Measurements from ENCODE around the gene PACS2.

PACS2 gene

GRCh38 chr14:105311838-105312237, 2.7 kb upstream of the PACS2 start:
- Histone ChIP-seq H3K27ac (peak overlapping the region; percentile 75), H4K20me1 (peaks cover 17% of the 10 kb centered on the region), H3K4me1 (peaks cover 43% of the 10 kb centered on the region), H3K4me3 (no peak overlapping the region), H3K36me3 (peaks cover 6% of the 10 kb centered on the region; the same call in 1 of the 2 replicates), H3K4me2 (peak overlapping the region; percentile 97; the same call in 1 of the 2 replicates), H3K27me3 (no peaks in the 10 kb centered on the region), H3K9ac (no peak overlapping the region), H3K9me3 (no peaks in the 10 kb centered on the region)
- TF ChIP-seq Cebpa-rat (IDR thresholded peaks at IDR 0.05), result no peak

- Histone ChIP-seq H4K20me1 (peaks cover 29% of the 10 kb centered on the region), H3K4me2 (peak overlapping the region; percentile 97), H3K27ac (peak overlapping the region; percentile 75), H3K4me1 (peaks cover 54% of the 10 kb centered on the region), H3K36me3 (no peaks in the 10 kb centered on the region), H3K4me3 (no peak overlapping the region), H3K9me3 (no peaks in the 10 kb centered on the region), H3K9ac (peak overlapping the region; percentile 76), H3K27me3 (no peaks in the 10 kb centered on the region)
- no peak for TF ChIP-seq Cebpa-rat (IDR thresholded peaks at IDR 0.05)
Measured at GRCh38 chr14:105312973-105313372, 1.6 kb upstream of the PACS2 start.

- Histone ChIP-seq H3K4me2 (peak overlapping the region; percentile 97), H3K9ac (peak overlapping the region; percentile 76), H3K36me3 (no peaks in the 10 kb centered on the region), H3K4me3 (peak overlapping the region; percentile 86), H3K27ac (peak overlapping the region; percentile 75), H3K4me1 (peaks cover 58% of the 10 kb centered on the region), H4K20me1 (peaks cover 34% of the 10 kb centered on the region), H3K27me3 (no peaks in the 10 kb centered on the region), H3K9me3 (no peaks in the 10 kb centered on the region)
- no peak for TF ChIP-seq Cebpa-rat (IDR thresholded peaks at IDR 0.05)
Measured at GRCh38 chr14:105313381-105314286, 914 bp upstream of the PACS2 start.

- Histone ChIP-seq H3K27me3 (no peaks in the 10 kb centered on the region), H3K4me3 (peak overlapping the region; percentile 86), H3K27ac (peak overlapping the region; percentile 75; the same call in 1 of the 2 replicates), H3K9ac (peak overlapping the region; percentile 77), H3K4me1 (peaks cover 58% of the 10 kb centered on the region), H3K9me3 (no peaks in the 10 kb centered on the region), H3K4me2 (peak overlapping the region; percentile 94), H4K20me1 (peaks cover 50% of the 10 kb centered on the region), H3K36me3 (no peaks in the 10 kb centered on the region)
- TF ChIP-seq Cebpa-rat (IDR thresholded peaks at IDR 0.05), result no peak
Measured at GRCh38 chr14:105315211-105315721, 718 bp downstream of the PACS2 start.

- no peaks in the 10 kb centered on the region for H3K27me3 ChIP-seq
- H4K20me1 ChIP-seq, result peaks cover 58% of the 10 kb centered on the region
- H3K9ac ChIP-seq, result peak overlapping the region; percentile 77; the same call in 1 of the 2 replicates
Measured at GRCh38 chr14:105315941-105316576, 1.5 kb downstream of the PACS2 start.

GRCh38 chr14:105316577-105316941, 2.0 kb downstream of the PACS2 start:
- no peak overlapping the region for H3K9ac ChIP-seq
- no peak overlapping the region for H3K27ac ChIP-seq
- H3K27me3 ChIP-seq, result no peaks in the 10 kb centered on the region
- H3K9me3 ChIP-seq, result no peaks in the 10 kb centered on the region
- no peak for TF ChIP-seq Cebpa-rat (IDR thresholded peaks at IDR 0.05)
- peak overlapping the region; percentile 94 for H3K4me2 ChIP-seq
- peaks cover 63% of the 10 kb centered on the region for H4K20me1 ChIP-seq
- peak overlapping the region; percentile 86 for H3K4me3 ChIP-seq
- H3K4me1 ChIP-seq, result peaks cover 56% of the 10 kb centered on the region
- no peaks in the 10 kb centered on the region for H3K36me3 ChIP-seq

More at GRCh38 chr14:105315941-105316576, 1.5 kb downstream of the PACS2 start:
- Histone ChIP-seq H3K9me3 (no peaks in the 10 kb centered on the region), H3K36me3 (no peaks in the 10 kb centered on the region), H3K4me1 (peaks cover 58% of the 10 kb centered on the region), H3K27ac (no peak overlapping the region), H3K4me2 (peak overlapping the region; percentile 94), H3K4me3 (peak overlapping the region; percentile 86)
- TF ChIP-seq Cebpa-rat (IDR thresholded peaks at IDR 0.05), result no peak

- Histone ChIP-seq H3K27ac (no peak overlapping the region), H3K4me1 (peaks cover 51% of the 10 kb centered on the region), H3K9ac (no peak overlapping the region), H3K9me3 (no peaks in the 10 kb centered on the region), H3K27me3 (no peaks in the 10 kb centered on the region), H3K4me3 (no peak overlapping the region), H3K4me2 (peak overlapping the region; percentile 94), H4K20me1 (peaks cover 66% of the 10 kb centered on the region), H3K36me3 (0 out of 2 replicates have a peak, but pooled peaks cover 3% of the 10 kb centered on the region)
- no peak for TF ChIP-seq Cebpa-rat (IDR thresholded peaks at IDR 0.05)
Measured at GRCh38 chr14:105316968-105317510, 2.5 kb downstream of the PACS2 start.

GRCh38 chr14:105317546-105317945, 3.0 kb downstream of the PACS2 start:
- Histone ChIP-seq H4K20me1 (peaks cover 71% of the 10 kb centered on the region), H3K9ac (0 out of 2 replicates have a peak overlapping the region, but pooled peaks have one; percentile 17), H3K4me2 (peak overlapping the region; percentile 94), H3K27me3 (no peaks in the 10 kb centered on the region), H3K4me1 (peaks cover 50% of the 10 kb centered on the region), H3K9me3 (no peaks in the 10 kb centered on the region), H3K36me3 (0 out of 2 replicates have a peak, but pooled peaks cover 6% of the 10 kb centered on the region), H3K4me3 (no peak overlapping the region), H3K27ac (no peak overlapping the region)
- no peak for TF ChIP-seq Cebpa-rat (IDR thresholded peaks at IDR 0.05)

- peaks cover 96% of the 10 kb centered on the region for H4K20me1 ChIP-seq
- H3K27ac ChIP-seq, result 0 out of 2 replicates have a peak overlapping the region, but pooled peaks have one; percentile 15
- H3K9ac ChIP-seq, result 0 out of 2 replicates have a peak overlapping the region, but pooled peaks have one; percentile 26
- H3K4me1 ChIP-seq, result peaks cover 61% of the 10 kb centered on the region
- no peaks in the 10 kb centered on the region for H3K9me3 ChIP-seq
- H3K27me3 ChIP-seq, result no peaks in the 10 kb centered on the region
- TF ChIP-seq Cebpa-rat (IDR thresholded peaks at IDR 0.05), result no peak
- H3K36me3 ChIP-seq, result peaks cover 15% of the 10 kb centered on the region; the same call in 1 of the 2 replicates
- no peak overlapping the region for H3K4me3 ChIP-seq
- peak overlapping the region; percentile 72 for H3K4me2 ChIP-seq
Measured at GRCh38 chr14:105322791-105323556, 8.4 kb downstream of the PACS2 start.
